ENCODE results near the gene RDH5. TPM values are rescaled to one million over a fixed set of nuclear protein-coding genes. Genes with fewer than 3 reads are reported as not detected.
A peak's percentile ranks its signal among the peaks of the same experiment; 100 is the strongest.

The RDH5 gene
- total RNA-seq, 1 donor from 2014 or later = 4.1 TPM

DNA sequence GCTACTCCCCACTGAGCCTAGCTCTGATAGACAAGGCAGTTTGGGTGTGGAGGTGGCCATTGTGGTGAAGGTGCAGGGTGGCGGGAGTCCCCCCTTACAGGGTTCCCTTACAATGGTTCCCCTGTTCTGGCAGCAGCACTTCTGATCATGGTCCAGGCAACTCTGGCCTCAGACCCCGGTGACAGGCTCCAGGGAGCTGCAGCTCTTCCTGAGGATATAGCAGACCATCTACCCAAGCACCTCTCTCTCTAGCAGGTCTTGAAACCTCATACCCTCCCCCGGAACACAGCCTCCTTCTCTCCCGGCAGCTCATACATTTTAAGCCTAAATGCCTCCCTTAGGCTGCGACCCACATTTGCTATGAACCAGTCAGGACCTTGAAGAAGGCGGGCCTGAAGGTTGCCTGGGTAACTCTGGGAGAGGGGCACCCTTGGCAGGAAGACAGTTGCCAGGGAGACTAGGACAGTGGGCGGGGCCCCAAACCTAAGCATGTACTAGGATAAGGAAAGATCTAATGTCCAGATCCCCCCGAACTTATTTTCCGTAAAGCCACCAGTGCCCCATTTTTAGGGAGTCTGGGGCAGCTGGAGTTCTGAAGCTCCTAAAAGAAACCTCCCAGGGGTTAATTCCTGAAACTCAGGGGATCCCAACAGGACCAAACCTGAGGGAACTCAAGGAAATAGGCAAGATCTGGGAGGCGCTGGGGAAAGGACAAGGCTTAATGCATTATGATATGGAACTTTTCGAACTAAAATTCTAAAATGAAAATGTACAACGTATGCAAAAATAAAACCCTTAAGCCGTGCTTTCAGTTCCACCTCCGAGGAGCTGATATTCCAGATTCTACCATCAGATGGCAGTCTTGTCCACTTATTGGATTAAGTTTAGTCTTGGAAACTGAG lies 18.2 kb downstream of the RDH5 start:
- Mint-ChIP-seq H3K27ac (ENCODE audit: unreplicated experiment) (peak overlapping the region; percentile 92), H3K36me3 (ENCODE audit: unreplicated experiment) (no peaks in the 10 kb centered on the region), H3K27me3 (ENCODE audit: unreplicated experiment) (no peaks in the 10 kb centered on the region), H3K9me3 (ENCODE audit: unreplicated experiment) (no peaks in the 10 kb centered on the region), H3K4me3 (ENCODE audit: unreplicated experiment) (peak overlapping the region; percentile 82), H3K4me1 (ENCODE audit: unreplicated experiment) (peaks cover 22% of the 10 kb centered on the region)
- TF ChIP-seq, protein P1, sequence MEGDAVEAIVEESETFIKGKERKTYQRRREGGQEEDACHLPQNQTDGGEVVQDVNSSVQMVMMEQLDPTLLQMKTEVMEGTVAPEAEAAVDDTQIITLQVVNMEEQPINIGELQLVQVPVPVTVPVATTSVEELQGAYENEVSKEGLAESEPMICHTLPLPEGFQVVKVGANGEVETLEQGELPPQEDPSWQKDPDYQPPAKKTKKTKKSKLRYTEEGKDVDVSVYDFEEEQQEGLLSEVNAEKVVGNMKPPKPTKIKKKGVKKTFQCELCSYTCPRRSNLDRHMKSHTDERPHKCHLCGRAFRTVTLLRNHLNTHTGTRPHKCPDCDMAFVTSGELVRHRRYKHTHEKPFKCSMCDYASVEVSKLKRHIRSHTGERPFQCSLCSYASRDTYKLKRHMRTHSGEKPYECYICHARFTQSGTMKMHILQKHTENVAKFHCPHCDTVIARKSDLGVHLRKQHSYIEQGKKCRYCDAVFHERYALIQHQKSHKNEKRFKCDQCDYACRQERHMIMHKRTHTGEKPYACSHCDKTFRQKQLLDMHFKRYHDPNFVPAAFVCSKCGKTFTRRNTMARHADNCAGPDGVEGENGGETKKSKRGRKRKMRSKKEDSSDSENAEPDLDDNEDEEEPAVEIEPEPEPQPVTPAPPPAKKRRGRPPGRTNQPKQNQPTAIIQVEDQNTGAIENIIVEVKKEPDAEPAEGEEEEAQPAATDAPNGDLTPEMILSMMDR (IDR thresholded peaks at IDR 0.05) = peak; percentile 86
- peak; percentile 89 for DNase-seq (ENCODE audit: extremely low spot score, unreplicated experiment)

DNA sequence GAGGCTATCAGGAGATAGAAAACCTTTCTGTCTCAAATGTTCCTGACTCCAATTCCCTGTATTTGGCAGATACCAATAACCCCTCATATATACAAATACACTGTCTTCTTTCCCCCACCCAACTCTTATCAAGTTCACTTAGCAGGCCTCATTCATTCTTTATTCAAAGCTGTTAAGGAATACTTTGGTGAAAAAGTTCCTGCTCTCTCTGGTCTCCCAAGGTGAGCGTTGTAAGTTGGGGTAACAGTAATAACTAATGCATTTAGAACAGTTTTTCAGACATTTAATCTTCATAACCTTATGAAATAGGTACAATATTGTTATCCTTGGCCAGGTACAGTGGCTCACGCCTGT lies 18.8 kb downstream of the RDH5 start:
- no peaks in the 10 kb centered on the region for H3K27me3 Mint-ChIP-seq (ENCODE audit: unreplicated experiment)
- TF ChIP-seq, protein P1 (IDR thresholded peaks at IDR 0.05) = no peak
- DNase-seq (ENCODE audit: extremely low spot score, unreplicated experiment) = no peak
- H3K9me3 Mint-ChIP-seq (ENCODE audit: unreplicated experiment) = no peaks in the 10 kb centered on the region
- H3K36me3 Mint-ChIP-seq (ENCODE audit: unreplicated experiment) = no peaks in the 10 kb centered on the region
- no peak overlapping the region for H3K4me3 Mint-ChIP-seq (ENCODE audit: unreplicated experiment)
- peaks cover 24% of the 10 kb centered on the region for H3K4me1 Mint-ChIP-seq (ENCODE audit: unreplicated experiment)
- peak overlapping the region; percentile 35 for H3K27ac Mint-ChIP-seq (ENCODE audit: unreplicated experiment)

DNA sequence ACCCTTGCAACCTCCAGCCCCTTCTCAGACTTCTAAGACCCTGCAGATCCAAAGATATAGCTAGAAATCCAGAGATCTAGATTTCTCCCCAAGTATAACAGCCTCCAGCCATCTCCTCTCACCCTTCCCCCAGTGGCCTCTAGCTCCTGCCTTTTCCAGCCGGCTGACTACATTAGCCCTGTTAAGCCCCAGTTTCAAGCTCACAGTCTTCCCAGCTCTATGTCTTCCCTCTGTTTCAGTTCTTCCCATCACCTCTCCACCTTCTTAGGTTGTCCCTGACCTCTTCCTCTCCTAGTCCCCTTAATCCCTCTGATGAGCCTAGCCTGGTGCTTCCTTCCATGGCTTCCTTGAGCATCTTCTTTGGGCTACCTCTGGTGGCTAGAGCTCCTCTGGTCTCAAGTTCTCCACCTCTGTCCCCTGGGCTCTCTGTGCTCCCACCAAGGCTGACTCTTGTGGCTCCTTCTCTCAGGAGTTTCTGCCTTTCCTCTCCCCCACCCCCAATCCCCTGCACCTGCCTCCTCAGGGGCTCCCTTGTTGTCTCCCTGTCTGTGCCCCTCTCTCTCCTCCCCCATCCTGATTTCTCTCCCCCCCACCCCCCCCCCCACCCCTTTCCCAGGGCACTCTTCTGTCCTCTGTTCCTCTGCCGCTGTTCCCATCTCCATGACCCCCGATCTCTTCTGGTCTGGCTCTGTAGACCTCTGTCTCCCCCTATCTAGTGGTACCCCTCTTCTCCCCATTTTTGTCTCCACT lies 21.9 kb downstream of the RDH5 start:
- peaks cover 44% of the 10 kb centered on the region for H3K4me1 Mint-ChIP-seq (ENCODE audit: unreplicated experiment)

DNA sequence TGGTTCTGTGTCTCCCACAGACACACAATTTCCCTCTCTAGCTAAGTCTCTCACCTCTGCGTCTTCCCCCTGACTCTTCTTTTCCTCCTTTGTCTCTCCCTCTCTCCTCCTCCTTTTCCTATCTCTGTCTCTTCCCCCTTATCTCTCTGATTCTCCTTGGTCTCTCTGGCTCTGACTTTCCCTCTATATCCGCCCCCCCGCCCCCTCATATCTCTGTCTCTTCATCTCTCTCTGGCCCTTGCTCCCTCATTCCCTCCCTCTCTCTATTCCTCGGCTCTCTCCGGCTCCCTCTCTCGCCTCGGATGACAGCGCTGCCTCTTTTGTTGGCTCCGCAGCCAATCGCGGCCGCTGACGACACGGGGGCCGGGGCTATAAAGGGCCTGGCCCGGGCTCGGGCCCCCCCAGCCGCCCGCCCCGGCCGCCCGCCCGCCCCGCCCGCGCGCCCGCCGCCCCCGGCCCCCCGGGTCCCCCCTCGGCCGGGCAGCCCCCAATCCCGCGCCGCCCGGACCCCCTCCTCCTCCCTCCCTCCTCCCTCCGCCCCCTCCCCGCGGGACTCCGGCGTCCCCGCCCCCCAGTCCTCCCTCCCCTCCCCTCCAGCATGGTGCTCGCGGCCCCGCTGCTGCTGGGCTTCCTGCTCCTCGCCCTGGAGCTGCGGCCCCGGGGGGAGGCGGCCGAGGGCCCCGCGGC lies 22.7 kb downstream of the RDH5 start, which contains the start of gene GDF11:
Gene GDF11 (plus strand): TSS at position 404 of the 687 bp plus-strand sequence. CDS start 195 bp downstream, at position 599.
- Mint-ChIP-seq H3K4me1 (ENCODE audit: unreplicated experiment) (peaks cover 36% of the 10 kb centered on the region), H3K9me3 (ENCODE audit: unreplicated experiment) (no peaks in the 10 kb centered on the region), H3K27ac (ENCODE audit: unreplicated experiment) (peak within 1 kb of the TSS; percentile 92), H3K4me3 (ENCODE audit: unreplicated experiment) (peak within 1 kb of the TSS; percentile 85), H3K27me3 (ENCODE audit: unreplicated experiment) (no peaks in the 10 kb centered on the region), H3K36me3 (ENCODE audit: unreplicated experiment) (no peaks in the 10 kb centered on the region)
- peak; percentile 89 for DNase-seq (ENCODE audit: extremely low spot score, unreplicated experiment)
- TF ChIP-seq, protein P1 (IDR thresholded peaks at IDR 0.05) = no peak

More for the DNA sequence above, 21.9 kb downstream of the RDH5 start:
- no peak for DNase-seq (ENCODE audit: extremely low spot score, unreplicated experiment)
- peak overlapping the region; percentile 76 for H3K4me3 Mint-ChIP-seq (ENCODE audit: unreplicated experiment)
- no peaks in the 10 kb centered on the region for H3K27me3 Mint-ChIP-seq (ENCODE audit: unreplicated experiment)
- peak overlapping the region; percentile 92 for H3K27ac Mint-ChIP-seq (ENCODE audit: unreplicated experiment)
- TF ChIP-seq, protein P1 (IDR thresholded peaks at IDR 0.05) = no peak
- H3K36me3 Mint-ChIP-seq (ENCODE audit: unreplicated experiment) = no peaks in the 10 kb centered on the region
- H3K9me3 Mint-ChIP-seq (ENCODE audit: unreplicated experiment) = no peaks in the 10 kb centered on the region
